ENCODE data around the gene ZDHHC13.

ZDHHC13 gene

GRCh38 chr11:19208959-19209546, 92.1 kb downstream of the ZDHHC13 start:
- DNase-seq: no peak

GRCh38 chr11:19209617-19210370, 92.8 kb downstream of the ZDHHC13 start:
- DNase-seq: no peak

GRCh38 chr11:19216021-19216420, 99.1 kb downstream of the ZDHHC13 start:
- DNase-seq: no peak

GRCh38 chr11:19216709-19217374, 99.9 kb downstream of the ZDHHC13 start:
- no peak for DNase-seq

- no peak for DNase-seq
Observed at GRCh38 chr11:19218216-19218615, 101.2 kb downstream of the ZDHHC13 start.

- no peak for DNase-seq
Observed at GRCh38 chr11:19218786-19219460, 102.0 kb downstream of the ZDHHC13 start.

- no peak for DNase-seq
Observed at GRCh38 chr11:19220903-19221724, 104.1 kb downstream of the ZDHHC13 start.

GRCh38 chr11:19225123-19225522, 108.2 kb downstream of the ZDHHC13 start:
- no peak for DNase-seq

GRCh38 chr11:19225581-19225980, 108.6 kb downstream of the ZDHHC13 start:
- no peak for DNase-seq

All from cortex of kidney (tissue), 1 donor.